GM12892 (cell line): ENCODE measurements around the gene SLC38A3.

ENCODE experiments used
- POLR2A ChIP-seq: IDR thresholded peaks from 2 replicates; pipeline ENCODE4 v1.6.1; 2011; ENCODE audit warnings: low read depth, low read length, control low read depth
- POLR2AphosphoS5 ChIP-seq: IDR thresholded peaks from 2 replicates; pipeline ENCODE4 v1.6.1; 2011; ENCODE audit warnings: low read depth, low read length, control low read depth
- TAF1 ChIP-seq: IDR thresholded peaks from 2 replicates; pipeline ENCODE4 v1.6.1; 2011; ENCODE audit warnings: low read depth, mild to moderate bottlenecking, control low read depth, low read length, borderline replicate concordance

GRCh38 chr3:50235716-50236483, 30.8 kb downstream of the SLC38A3 start, which contains the start of gene GNAI2:
- peak; percentile 87 for TF ChIP-seq POLR2AphosphoS5
- peak; percentile 97 for TF ChIP-seq TAF1
- peak; percentile 94 for TF ChIP-seq POLR2A
